HUES64 (cell line): ENCODE data around the gene SCARB2.

Source experiments
- H3K27ac ChIP-seq: 2 replicates; pipeline ENCODE4 v1.7.0; 2013; ENCODE audit warnings: low read depth, low read length, inconsistent platforms
- H3K27me3 ChIP-seq: 2 replicates; pipeline ENCODE4 v1.6.1; 2013; ENCODE audit warnings: mild to moderate bottlenecking, low read length; ENCODE audit not compliant: insufficient read depth
- H3K36me3 ChIP-seq: 2 replicates; pipeline ENCODE4 v1.6.1; 2013; ENCODE audit warnings: mild to moderate bottlenecking, low read length; ENCODE audit not compliant: insufficient read depth
- H3K4me1 ChIP-seq: 2 replicates; pipeline ENCODE4 v1.6.1; 2013; ENCODE audit warnings: mild to moderate bottlenecking, low read length, moderate library complexity; ENCODE audit not compliant: insufficient read depth
- H3K4me3 ChIP-seq: 2 replicates; pipeline ENCODE4 v1.5.1; 2013; ENCODE audit warnings: mild to moderate bottlenecking, low read length, moderate library complexity
- H3K9ac ChIP-seq: 2 replicates; pipeline ENCODE4 v1.6.1; 2013; ENCODE audit warnings: mild to moderate bottlenecking, low read depth, low read length
- H3K9me3 ChIP-seq: 2 replicates; pipeline ENCODE4 v1.6.1; 2013; ENCODE audit warnings: low read depth, low read length; ENCODE audit not compliant: insufficient read depth
- WGBS: fragments of 150-250, 120-280 bp; methylation state at CpG from one replicate; pipeline ENCODE4 v1.1.7; 2013; ENCODE audit warnings: missing lambda C conversion rate; 5-methylcytosine and 5-hydroxymethylcytosine counted together

Gene SCARB2

DNA sequence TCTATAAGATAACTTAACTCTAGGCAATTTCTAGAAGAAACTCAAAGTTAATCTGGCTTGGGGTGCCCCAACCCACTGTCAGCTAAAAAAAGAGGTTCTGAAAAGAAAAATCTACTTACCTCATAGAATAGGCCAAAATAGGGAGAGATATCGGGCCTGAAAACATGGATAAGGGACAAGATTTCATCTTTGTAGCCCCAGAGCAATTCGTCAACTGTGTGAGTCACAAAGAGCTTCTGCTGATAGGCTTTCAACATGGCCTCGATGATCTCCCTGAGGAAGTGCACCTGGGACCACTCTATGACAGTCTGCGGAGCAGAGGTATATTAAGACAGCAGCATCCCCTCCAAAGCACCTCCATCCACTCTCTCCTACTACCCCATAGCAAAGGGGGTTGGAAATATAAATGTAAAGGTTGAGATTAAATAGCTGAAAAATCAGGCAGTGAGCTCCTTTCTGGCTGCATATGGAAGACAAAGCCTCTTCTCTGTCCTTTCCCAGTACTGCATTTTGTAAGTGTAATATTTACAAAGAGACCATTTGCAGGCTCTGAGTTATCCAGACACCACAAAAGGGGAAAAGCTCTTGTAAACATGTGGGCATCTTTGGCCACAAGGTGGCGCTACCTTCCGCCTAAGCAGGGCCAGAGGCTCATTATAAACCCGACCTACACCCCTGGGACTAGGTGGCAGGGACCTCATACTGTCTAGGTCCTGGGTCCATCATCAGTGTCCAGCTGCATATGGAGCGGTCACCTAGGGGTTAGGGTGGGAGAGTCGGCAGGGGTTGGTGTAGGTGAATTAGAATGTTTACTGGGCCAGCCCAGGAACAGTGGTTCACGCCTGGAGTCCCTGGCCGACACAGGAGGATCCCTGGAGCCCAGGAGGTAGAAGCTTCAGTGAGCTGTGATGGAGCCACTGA lies 34.0 kb downstream of the SCARB2 start:
- Histone ChIP-seq H3K4me1 (no peaks in the 10 kb centered on the region), H3K4me3 (no peak overlapping the region), H3K9ac (no peak overlapping the region), H3K36me3 (peaks cover 30% of the 10 kb centered on the region), H3K27ac (no peak overlapping the region), H3K27me3 (no peaks in the 10 kb centered on the region), H3K9me3 (no peaks in the 10 kb centered on the region)
- 61% methylated on average over 11 of the region's 11 CpGs for WGBS

DNA sequence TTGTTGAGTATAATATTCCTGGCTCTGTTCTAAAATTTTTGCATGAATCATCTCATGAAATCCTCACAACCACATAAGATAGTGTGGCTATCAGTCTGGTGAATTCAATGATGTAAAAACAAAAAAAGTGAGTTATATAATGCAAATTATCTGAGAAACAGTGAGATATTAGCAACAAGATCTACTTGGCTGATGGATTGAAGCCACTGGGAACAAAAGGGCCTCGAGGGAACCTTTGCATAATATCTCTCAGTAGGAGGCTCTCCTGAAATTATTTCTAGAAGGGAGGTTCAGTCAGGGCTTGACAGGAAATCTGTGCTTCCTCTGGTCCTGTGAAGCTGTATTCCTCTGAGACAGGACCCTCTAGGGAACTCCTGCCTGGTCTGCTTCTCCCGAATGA lies 35.3 kb downstream of the SCARB2 start:
- no peaks in the 10 kb centered on the region for H3K4me1 ChIP-seq
- H3K4me3 ChIP-seq: no peak overlapping the region
- H3K36me3 ChIP-seq: peaks cover 43% of the 10 kb centered on the region
- 86% methylated on average over 2 of the region's 2 CpGs for whole genome bisulfite sequencing
- no peaks in the 10 kb centered on the region for H3K9me3 ChIP-seq
- H3K27ac ChIP-seq: no peak overlapping the region
- H3K27me3 ChIP-seq: no peaks in the 10 kb centered on the region
- no peak overlapping the region for H3K9ac ChIP-seq

DNA sequence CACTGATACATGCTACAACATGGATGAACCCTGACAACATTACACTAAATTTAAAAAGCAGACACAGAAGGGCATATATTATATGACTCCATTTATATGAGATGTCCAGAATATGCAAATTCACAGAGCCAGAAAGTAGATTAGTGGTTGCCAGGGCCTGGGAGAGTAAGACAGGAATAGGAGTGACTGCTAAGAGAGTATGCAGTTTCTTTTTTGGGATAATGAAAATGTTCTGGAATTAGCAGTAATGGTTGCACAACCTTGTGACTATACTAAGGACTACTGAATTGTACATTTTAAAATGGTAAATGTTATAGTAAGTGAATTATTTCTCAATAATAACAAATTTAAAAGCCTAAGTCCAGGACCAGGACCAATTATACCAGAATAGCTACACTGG lies 35.9 kb downstream of the SCARB2 start:
- H3K9ac ChIP-seq: no peak overlapping the region
- H3K9me3 ChIP-seq: no peaks in the 10 kb centered on the region
- no peak overlapping the region for H3K27ac ChIP-seq
- no peak overlapping the region for H3K4me3 ChIP-seq
- no peaks in the 10 kb centered on the region for H3K4me1 ChIP-seq
- no peaks in the 10 kb centered on the region for H3K27me3 ChIP-seq
- H3K36me3 ChIP-seq: peaks cover 48% of the 10 kb centered on the region

DNA sequence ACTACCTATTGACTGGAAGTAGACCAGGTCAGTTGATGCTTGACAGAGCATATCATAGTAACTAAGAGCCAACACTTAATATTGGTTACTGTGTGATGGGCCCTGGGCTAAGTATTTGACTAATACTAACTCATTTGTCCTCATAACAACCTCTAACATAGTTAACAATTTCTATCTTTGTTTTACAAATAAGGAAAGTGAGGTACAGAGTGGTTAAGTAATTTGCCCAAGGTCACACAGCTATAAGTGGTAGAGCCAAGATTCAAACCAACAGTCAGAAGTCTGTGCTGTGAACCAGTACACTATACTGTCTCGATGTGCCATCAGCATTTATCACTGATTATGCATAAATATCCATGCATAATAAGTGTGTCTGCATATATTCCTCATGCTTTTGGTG lies 38.3 kb downstream of the SCARB2 start:
- Histone ChIP-seq H3K36me3 (peaks cover 59% of the 10 kb centered on the region), H3K9ac (no peak overlapping the region), H3K4me3 (no peak overlapping the region), H3K27ac (no peak overlapping the region), H3K27me3 (no peaks in the 10 kb centered on the region), H3K9me3 (no peaks in the 10 kb centered on the region), H3K4me1 (no peaks in the 10 kb centered on the region)
- WGBS: 93% methylated on average over 1 of the region's 1 CpG

DNA sequence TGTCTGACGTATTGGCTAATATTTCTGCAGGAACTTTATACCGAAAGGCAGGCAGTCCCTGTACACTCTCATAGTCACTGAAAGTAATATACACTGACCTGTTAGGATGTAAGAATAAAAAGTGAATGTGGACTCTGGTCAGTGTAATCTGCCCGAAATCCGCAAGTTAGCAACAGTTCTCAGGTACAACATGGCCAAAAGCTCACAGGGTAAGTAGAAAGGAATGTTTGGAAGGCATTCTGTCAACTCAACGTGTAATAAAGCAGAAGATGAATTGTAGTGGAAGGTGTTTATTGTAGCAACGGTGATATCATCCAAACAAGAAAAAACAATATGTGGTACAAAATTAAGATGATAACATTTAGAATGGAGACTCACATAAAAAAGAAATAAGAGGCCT lies 39.4 kb downstream of the SCARB2 start:
- H3K27ac ChIP-seq: no peak overlapping the region
- WGBS: 91% methylated on average over 5 of the region's 6 CpGs
- H3K4me1 ChIP-seq: no peaks in the 10 kb centered on the region
- no peak overlapping the region for H3K4me3 ChIP-seq
- peaks cover 64% of the 10 kb centered on the region for H3K36me3 ChIP-seq
- no peaks in the 10 kb centered on the region for H3K9me3 ChIP-seq
- no peaks in the 10 kb centered on the region for H3K27me3 ChIP-seq
- no peak overlapping the region for H3K9ac ChIP-seq

DNA sequence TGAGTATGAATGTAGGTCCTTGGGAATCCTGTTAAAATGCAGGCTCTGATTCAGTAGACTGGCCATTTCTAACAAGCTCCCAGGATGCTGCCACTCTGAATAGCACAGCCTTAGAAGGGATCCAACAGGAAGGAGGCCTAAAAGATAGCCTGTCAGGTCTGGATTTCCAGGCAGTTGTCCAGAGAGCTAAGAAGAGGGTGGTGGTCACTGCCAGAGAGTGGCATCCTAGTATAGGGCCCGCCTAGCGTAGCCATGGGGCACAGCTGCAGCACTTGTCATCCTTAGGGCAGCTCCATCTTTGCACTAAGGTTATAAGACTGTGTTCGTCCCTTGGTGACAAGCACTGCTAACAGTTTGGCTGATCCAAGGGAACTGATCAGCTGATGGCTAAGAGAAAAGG lies 44.9 kb downstream of the SCARB2 start:
- peaks cover 58% of the 10 kb centered on the region for H3K36me3 ChIP-seq
- no peak overlapping the region for H3K4me3 ChIP-seq
- no peaks in the 10 kb centered on the region for H3K27me3 ChIP-seq
- no peaks in the 10 kb centered on the region for H3K4me1 ChIP-seq
- no peak overlapping the region for H3K27ac ChIP-seq
- no peak overlapping the region for H3K9ac ChIP-seq
- no peaks in the 10 kb centered on the region for H3K9me3 ChIP-seq
- 95% methylated on average over 3 of the region's 3 CpGs for WGBS

DNA sequence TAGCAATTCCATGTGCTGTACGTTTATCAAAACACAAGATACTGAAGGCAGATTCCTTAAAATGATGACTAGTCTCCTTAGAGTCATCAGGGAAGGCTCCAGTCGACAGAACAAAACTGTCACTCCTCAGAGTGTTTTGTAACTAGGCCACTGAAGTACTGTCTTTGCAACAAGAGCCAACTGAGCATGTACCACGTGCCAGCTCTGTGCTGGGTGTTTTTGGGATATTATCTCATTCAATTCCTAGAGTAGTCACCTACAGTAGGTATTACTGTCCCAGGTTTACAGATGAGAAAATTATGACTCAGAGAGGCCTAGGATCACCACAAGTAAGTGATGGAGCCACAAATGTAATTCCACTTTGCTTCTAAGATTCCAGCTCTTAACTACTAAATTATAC lies 47.1 kb downstream of the SCARB2 start:
- Histone ChIP-seq H3K27me3 (no peaks in the 10 kb centered on the region), H3K9ac (no peak overlapping the region), H3K4me3 (no peak overlapping the region), H3K4me1 (no peaks in the 10 kb centered on the region), H3K9me3 (no peaks in the 10 kb centered on the region), H3K27ac (no peak overlapping the region), H3K36me3 (peaks cover 56% of the 10 kb centered on the region)
- WGBS: 88% methylated on average over 3 of the region's 3 CpGs

DNA sequence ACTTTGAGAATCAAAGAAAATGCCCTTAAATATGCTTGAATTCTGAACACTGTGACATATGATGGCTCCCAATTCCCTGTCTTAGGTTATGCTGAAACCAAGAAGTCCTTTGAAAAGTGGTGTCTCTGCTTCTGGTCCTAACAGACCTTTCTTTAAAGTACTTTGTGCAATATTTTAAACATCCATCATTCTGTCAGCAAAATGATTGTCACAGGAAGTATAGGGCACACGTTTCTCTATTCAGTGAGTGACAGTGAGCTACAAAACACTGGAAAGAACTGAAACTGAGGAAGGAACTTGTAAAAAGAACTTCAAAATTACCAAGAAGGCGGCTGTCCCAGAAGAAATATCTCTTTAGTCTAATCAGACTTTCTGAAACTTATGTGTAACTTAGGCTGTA lies 53.3 kb downstream of the SCARB2 start:
- Histone ChIP-seq H3K36me3 (peaks cover 36% of the 10 kb centered on the region), H3K4me1 (no peaks in the 10 kb centered on the region), H3K27ac (no peak overlapping the region), H3K9ac (no peak overlapping the region), H3K27me3 (no peaks in the 10 kb centered on the region), H3K4me3 (no peak overlapping the region), H3K9me3 (no peaks in the 10 kb centered on the region)
- 90% methylated on average over 2 of the region's 2 CpGs for WGBS

DNA sequence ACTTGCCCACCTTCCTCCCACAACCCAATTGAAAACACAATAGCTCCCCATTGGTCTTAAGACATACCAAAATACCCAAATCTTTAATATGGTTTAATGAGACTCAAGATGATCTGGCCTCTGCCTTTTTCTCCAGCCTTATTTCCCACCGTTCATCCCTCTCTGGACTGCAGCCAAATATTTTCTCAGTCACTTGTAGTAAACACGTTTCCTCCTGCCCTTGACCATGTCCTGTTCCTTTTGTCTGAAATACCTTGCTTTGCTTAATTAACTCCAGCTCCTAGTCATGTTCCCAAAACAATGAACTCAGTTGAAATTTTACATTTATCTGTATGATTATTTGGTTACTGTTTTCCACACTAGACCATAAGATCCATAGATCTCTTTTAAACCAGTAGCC lies 57.0 kb downstream of the SCARB2 start:
- Histone ChIP-seq H3K36me3 (peaks cover 15% of the 10 kb centered on the region), H3K9me3 (no peaks in the 10 kb centered on the region), H3K4me1 (no peaks in the 10 kb centered on the region), H3K27me3 (no peaks in the 10 kb centered on the region), H3K9ac (no peak overlapping the region), H3K4me3 (no peak overlapping the region), H3K27ac (no peak overlapping the region)
- WGBS: 93% methylated on average over 2 of the region's 2 CpGs

DNA sequence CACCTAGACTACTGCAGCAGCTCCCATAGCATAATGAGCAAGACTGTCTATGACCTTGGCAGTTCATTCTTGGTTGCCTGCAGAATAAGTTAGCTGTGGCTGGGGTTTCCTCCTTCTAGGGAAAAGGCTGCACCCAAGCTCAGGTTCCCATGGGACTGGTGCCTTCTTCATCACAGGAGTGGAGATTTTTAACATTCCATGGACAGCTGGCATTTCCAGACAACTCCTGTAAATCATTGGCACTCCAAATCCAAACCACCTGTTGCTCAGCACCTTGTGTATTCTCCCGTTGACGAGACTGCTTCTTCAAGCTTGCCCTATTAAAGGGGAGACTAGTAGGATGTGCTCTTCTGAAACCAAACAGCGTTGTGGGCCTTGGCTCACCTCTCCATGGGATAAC lies 57.6 kb downstream of the SCARB2 start:
- Histone ChIP-seq H3K27ac (no peak overlapping the region), H3K4me1 (no peaks in the 10 kb centered on the region), H3K9ac (no peak overlapping the region), H3K4me3 (no peak overlapping the region), H3K36me3 (peaks cover 8% of the 10 kb centered on the region), H3K27me3 (no peaks in the 10 kb centered on the region), H3K9me3 (no peaks in the 10 kb centered on the region)
- whole genome bisulfite sequencing: 78% methylated on average over 3 of the region's 3 CpGs

DNA sequence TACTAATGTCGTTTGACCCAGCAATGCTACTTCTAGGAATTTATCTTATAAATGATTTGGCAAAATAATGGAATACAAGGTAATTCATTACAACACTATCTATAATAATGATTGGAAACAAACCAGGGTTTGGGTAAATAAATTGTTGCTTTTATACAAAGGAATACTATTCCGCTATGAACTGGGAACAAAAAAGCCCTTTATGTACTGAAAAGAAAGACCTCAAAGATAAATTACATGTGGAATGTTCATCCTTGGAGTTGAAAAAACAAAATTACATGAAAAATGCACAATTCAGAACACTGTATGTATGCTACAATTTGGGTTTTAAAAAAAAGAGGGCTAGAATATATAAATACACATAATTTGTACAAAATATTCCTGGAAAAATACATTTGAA lies 60.3 kb downstream of the SCARB2 start:
- Histone ChIP-seq H3K36me3 (no peaks in the 10 kb centered on the region), H3K27me3 (no peaks in the 10 kb centered on the region), H3K4me3 (no peak overlapping the region), H3K27ac (no peak overlapping the region), H3K4me1 (peaks cover 7% of the 10 kb centered on the region; the same call in 1 of the 2 replicates), H3K9me3 (no peaks in the 10 kb centered on the region), H3K9ac (no peak overlapping the region)
- no CpG with 5 or more reads among the region's 2 CpGs for WGBS
